ENCODE data around the gene PDE4B. TPM values are rescaled to one million over a fixed set of nuclear protein-coding genes. Genes with fewer than 3 reads are reported as not detected.

Gene PDE4B
- total RNA-seq, 1 donor from 2014 or later: 76.5 TPM

DNA sequence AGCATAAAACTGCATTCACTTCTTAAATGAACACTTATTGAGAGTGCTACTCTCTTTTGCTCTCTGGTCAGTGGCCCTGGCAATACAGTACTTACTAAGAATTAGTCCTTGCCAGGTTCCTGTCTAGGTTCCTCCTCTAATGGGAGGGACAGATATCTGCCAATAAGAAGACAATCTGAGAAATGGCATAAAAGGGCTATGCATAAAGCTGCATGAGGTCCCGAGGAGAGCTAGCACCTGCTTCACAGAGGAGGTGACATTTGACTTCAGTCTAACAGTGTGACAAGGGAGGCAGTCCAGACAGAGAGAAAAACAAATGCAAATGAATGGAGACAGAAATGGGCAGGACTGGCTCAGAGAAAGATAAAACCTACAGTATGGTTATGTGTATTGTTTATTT, 384.1 kb downstream of the PDE4B start:
- no peak for DNase-seq (ENCODE audit: low read depth in 2 of 2)

DNA sequence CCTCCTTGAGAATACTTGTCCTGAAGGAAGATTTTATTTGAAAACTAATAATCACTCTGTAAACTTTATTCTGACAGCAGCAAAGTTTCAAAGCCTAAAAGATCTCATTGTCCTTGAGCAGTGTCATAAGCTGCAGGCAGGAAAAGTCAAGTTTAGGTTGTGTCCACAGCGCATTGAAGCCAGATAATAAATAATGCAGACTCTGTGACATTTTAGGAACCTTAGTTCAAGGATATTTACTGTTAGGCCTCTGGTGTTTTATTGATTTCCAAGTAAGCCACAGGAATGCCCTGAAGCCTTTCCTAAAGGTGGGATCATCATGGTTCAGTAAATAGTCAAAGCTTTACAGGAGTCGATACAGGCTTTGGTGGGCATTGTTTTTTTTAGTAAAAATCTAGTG, 384.8 kb downstream of the PDE4B start:
- no peak for DNase-seq (ENCODE audit: low read depth in 2 of 2)

DNA sequence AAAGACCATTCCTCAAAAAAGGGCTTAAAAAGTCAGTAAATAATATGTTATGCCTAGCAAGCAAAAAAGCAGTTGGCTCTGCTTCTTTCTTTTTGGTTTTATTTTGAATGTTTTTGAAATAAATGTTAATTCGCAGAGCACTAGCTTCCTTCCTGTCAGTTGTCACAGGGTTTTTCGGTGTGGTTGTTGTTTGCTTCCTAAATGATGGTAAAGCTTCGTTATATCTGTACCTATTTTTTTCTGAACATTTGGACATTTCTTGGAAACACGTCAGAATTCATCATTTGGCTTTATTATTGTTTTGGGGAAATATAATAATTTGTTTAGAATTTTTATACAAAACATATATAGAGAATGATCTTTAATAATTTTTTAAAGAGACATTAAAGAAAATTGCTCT, 389.3 kb downstream of the PDE4B start:
- no peak for DNase-seq (ENCODE audit: low read depth in 2 of 2)

DNA sequence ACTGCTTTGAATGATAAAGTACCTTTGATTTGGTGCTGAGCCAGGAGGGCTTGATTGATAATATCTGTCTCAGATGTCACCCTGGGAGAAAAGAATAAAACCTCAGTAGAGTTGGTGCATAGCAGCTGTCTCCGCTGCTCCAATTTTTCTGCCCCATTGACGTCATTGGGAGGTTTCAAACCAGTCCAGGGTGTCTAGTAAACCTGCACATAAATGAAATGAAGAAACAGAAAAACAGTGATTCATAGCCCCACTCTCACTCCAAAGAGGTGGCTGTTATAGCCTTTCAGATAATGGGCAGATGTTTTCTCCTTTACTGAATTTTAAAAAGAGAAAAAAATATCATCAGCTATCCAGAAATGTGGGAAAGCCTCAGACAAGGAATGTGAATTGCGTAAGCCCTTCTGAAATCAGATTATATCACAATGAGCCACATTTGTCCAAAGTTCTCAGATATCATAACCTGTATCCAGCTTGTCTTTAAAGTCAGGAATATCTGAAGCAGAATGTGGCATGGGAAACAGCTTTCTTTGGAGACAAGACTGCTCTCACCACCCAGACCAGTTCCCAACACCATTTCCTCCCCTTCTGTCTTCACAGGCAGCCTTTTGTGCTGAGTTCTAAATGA, 390.0 kb downstream of the PDE4B start:
- no peak for DNase-seq (ENCODE audit: low read depth in 2 of 2)

DNA sequence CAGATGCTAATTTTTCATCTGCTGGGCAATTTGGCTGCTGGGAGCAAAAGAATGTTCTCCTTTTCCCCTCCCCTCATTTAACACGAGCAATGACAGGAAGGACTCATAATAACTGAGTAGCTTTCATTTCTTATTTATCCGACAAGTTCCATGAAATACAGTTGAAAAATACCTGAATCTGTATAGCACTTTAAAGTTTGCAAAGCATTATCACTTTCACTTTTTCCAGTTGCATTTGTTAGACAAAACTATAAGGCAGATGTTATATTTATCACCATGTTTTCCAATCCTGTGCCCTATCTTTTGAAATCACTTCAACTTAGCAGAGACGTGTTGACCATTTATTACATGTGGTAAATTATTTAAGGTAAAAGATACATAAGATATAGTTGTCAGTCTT, 390.7 kb downstream of the PDE4B start:
- no peak for DNase-seq (ENCODE audit: low read depth in 2 of 2)

DNA sequence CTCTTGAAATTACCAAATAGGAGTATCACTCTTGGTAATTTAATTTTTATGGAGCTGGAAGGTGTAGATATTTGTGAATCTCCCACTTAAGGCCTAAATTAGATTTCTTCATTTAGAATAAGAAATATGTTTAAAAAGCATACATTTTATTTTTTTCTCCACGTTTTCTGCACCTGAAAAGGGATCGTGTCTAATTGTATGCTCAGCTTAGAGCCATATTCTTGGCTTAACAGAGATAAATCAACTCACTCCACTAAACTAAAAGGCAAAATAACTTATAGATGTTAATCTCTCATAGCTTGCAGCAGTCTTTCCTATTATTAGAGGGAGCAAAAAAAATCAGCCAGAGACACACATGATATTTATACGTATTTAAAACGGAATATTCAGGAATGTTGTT, 404.4 kb downstream of the PDE4B start:
- no peak for DNase-seq (ENCODE audit: low read depth in 2 of 2)

DNA sequence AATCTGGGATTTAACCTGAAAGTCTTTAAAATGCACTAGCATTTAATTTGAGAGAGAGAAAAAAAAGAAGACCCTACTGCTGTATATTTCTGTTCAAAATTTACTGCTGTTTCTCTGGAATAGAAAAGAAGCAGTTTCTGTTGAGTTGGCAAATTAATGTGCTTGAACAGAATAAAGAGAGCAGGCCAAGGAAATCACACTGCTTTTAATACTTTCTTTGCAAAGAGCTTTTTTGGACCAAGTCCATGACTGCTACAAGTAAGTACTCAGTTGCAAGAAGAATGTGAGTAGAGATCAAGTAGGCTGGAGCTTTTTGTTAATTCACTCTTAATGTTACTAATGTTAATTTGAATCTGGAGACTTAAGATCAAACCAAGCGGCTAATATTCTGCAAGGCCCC, 405.1 kb downstream of the PDE4B start:
- DNase-seq (ENCODE audit: low read depth in 2 of 2): no peak

DNA sequence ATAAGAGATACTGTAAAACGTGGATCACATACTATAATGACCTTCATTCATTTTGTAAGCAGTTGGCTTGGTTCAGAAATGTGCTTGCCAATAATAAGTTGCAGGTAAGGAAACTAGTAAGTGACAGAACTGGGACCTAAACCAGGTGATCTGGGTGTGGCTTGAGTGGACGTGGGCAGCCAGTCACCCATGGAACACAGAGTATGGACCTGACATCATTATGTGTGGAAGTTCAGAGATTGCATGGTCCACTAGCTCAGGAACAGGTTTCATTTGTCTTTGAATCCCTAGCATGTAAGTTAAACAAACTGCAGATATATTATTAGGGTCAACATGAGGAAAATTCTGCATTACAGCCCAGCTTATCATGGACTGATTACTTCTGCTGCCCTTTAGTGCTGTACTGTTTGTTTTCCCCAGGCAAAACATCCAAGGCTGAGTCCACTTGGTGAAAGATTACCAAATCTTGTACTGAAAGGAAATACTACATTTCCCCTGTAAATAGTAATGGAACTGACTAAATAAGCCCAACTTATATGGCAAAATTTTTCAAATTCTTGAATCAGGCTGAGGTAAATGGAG, 414.0 kb downstream of the PDE4B start:
- no peak for DNase-seq (ENCODE audit: low read depth in 2 of 2)

DNA sequence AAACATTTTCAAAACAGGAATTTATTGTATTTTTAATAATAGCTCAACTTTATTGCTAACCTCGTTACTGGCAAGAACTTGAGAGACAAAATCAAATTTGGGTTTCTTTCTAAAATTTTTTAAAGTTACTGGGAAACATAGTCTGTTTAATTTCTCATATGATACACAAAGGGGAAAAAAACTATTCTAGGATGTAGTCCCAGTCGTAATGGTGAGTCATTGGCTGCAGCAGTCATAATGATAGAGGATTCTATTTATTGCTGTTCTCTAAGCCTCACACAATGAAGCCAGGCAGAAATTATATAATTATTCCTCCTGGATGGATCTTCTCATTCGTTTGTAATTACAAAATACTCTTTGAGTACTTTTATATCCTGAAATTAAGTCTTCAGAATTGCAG, 414.8 kb downstream of the PDE4B start:
- DNase-seq (ENCODE audit: low read depth in 2 of 2): peak in 1 of 2 donors; percentile 11

DNA sequence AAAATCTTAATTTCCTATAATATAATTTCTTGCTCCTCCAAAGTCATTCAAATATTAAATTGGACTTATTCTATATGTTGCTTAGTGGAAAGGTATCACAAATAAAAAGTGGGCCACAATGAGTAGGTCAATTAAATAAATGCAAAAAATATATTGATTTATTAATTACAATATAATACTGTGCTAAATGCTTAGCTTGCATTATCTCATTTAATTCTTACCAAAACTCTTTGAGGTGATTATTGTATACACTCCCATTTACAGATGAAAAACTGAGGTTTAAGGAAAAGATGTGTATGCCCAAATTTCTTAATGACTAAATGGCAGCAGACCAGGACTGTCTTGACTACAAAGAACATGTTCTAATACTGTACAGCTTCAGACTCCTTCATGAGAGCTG, 415.9 kb downstream of the PDE4B start:
- no peak for DNase-seq (ENCODE audit: low read depth in 2 of 2)

DNA sequence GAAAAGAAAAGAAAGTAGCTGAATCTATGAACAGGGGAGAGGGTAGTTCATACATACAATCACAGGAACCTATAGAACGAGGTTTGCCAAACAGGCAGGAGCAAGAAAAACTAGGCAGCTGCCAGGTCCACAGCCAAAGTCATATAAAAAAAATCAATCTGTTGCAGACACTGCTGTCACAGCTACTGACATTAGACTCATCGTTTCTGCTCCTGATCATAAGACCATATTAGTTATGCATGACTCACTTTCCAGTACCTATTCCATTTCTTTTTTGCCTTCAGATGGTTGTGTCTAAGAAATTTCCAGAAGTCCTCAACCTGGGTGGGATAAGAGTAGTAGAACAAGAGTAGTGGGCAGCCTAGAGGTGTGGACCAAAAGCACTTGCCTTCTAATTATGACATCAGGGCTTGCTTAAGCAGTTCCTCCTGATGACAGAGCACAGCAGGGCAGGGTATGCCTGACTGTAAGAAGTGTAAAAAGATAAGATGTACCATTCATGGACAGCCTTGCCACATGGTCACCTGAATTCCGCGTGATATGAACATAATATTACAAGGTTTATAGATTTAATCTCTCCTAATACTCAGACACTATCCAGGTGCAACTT, 418.0 kb downstream of the PDE4B start:
- DNase-seq (ENCODE audit: low read depth in 2 of 2): no peak

DNA sequence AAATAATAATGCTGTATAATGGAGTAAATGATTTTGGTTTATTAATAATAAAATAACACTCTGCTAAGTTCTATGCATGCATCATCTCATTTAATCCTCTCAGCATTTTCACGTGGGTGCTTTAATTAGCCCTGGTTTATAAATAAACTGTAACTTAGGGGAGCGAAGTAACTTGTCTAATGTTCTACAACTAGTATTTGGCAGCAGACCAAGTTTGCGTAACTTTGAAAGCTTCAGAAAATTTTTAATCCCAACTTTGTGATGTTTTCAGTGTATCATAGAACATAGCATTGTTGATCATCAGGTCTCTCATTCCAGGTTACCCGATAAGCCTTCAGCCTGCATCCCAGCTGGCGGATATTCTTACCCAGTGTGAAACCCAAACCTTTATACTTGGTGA, 418.8 kb downstream of the PDE4B start:
- DNase-seq (ENCODE audit: low read depth in 2 of 2): no peak

DNA sequence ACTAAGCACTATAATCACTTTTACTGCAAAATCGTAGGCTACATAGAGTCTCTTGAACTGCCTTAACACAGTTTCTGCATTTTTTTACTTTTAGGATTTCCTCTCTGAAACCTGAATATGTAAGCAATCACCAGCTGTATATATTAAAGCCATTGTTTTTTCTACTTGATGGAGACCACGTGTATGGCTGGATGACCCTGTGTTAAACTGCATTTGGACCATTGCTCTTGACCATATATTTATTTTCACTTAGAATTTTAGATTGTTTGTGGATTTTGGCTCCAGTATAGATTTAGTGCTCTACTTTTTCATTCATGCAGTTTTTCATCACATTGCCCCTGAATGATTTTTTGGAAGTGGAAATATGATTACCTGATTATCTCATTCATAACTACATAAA, 420.8 kb downstream of the PDE4B start:
- DNase-seq (ENCODE audit: low read depth in 2 of 2): no peak

DNA sequence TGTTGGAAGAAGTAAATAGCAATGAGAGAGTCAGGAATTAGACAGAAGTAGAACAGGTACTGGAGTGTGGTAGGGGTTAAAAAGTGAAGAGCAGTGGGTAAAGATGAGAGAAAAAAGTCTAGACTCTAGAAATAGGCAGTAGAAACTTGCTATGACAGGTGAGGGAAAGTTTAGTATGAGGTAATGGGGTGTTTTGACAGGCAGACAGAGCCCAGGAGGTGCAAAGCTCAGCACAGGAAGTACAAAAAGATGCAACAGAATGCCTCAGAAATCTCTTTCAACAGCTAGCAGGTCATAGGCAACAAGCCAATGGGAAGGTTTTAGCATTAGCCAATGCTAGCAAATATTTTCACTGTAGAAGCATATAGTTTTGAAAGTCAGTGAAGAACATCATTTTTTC, 422.2 kb downstream of the PDE4B start:
- no peak for DNase-seq (ENCODE audit: low read depth in 2 of 2)

DNA sequence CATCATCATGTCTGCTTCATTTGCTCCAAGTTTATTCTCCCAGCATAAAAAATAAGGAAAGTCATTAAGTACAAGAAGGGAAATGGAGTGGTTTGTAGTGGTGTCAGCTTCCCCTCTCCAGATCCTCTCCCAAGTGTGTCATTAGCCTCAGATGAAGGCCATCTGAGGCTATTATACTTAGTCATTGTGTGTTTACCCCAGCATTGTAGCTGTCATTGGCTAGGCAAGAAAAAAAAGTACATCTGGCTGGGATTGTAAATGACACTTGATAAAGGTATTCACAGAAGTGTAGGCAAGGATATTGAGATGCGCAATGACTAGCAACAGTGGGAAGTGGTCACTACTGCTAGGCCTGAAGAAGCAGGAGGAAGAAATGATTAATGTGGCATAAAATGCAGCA, 424.3 kb downstream of the PDE4B start:
- DNase-seq (ENCODE audit: low read depth in 2 of 2): no peak

DNA sequence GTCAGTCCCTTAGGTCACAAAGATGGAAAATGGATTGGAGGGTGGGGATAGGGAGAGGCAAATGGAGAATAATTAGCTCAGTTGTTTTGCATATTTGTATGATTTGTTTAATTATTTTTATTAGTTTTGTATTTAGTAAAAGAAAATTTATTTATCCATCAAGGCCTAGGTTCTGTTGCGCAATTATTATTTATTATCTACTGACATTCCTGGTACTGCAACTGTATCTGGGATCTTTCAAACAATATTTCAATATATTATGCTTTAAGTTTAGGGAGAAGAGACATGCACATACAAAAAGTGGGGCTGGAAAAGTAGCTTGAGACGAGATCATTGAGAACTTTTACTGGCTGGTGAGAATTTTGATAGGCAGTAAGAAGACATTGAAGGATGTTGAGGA, 424.9 kb downstream of the PDE4B start:
- no peak for DNase-seq (ENCODE audit: low read depth in 2 of 2)

DNA sequence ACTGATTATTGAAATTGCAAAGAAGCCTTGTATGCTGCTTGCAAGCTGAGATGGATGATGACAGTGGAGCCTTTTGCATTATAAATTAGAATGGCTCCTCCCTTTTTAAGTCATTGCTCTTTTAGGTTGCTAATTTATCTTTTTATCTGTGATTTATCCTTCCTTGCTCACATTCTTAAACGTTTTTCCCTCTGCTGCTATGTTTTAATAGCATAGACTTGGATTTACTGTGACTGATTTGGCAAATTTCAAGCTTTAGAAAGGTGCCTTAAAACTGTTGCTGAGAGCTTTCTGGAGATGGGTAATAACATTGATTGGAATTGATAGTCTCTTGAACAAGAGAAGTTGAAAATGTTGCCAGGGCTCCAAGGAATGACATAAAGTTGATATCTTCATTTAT, 427.8 kb downstream of the PDE4B start:
- DNase-seq (ENCODE audit: low read depth in 2 of 2): no peak

DNA sequence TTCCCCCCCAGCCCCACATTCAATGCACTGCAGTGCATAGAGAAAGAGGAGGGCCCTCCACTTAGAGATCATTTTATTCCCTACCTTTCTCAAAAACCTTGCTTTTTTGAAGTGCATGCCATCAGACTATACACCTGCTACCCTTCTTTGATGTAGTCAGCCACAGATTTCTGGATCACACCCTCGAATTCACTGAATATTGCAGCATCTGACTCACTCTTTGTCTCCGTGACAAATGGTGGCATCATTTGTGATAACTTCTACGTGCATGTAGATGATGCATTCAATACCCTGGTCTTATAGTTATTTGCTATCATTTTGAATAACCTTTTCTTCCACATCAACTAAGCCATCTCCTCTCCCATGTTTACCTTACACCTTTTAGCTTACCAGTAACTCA, 431.0 kb downstream of the PDE4B start:
- no peak for DNase-seq (ENCODE audit: low read depth in 2 of 2)

DNA sequence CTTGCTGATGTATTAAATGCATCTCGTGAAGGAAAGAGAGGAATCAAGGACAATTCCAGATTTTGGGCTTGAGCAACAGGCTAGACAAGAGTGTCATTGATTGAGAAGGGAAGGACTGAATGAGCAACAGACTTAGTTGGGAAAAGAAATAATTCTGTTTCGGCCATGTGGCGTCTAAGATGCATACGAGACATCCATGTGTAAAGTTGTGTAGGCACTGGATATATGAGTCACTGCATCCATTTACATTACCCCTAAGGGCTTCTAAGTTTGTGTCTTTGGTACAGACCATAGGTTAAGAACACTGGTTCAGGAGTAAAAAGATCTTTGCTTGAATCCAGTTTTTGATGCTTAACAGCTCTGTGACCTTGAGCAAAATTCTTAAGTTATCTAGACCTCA, 434.3 kb downstream of the PDE4B start:
- no peak for DNase-seq (ENCODE audit: low read depth in 2 of 2)

DNA sequence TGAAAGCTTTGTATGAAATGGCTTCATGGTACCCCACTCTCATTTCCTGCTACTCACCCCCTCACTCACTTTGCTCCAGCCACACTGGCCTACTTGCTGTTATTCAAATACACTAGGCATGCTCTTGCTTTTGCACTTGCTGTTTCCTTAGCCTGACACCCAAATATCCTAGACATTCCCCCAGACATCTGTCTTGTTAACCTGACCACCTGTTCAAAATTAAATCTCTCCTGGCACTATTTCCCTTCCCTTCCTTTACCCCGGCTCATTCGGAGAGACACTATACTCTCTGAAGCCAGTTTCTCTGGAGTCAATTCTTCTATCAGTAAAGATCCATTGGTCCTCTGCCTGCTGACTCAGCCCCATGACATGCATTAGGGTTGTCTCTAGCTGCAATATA, 435.3 kb downstream of the PDE4B start:
- no peak for DNase-seq (ENCODE audit: low read depth in 2 of 2)

DNA sequence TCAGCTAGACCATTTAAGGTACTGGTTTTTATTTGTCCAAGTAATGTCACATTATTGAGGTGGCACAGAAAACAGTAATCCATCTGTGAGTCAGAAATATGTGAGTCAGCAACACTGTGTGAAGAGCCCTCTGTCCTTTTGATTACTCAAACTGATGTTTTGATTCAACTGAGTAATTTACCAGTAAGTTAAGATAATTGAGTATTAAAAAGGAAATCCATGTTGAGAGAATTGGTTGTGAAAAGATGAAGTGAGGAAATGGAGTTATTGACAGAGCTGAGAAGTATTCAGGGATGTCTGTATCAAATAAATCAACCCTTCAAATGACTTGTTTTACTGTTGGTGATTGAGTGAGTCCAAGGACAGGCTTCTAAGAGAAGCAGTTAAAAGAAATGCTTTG, 438.5 kb downstream of the PDE4B start:
- peak in 1 of 2 donors; percentile 14 for DNase-seq (ENCODE audit: low read depth in 2 of 2)

DNA sequence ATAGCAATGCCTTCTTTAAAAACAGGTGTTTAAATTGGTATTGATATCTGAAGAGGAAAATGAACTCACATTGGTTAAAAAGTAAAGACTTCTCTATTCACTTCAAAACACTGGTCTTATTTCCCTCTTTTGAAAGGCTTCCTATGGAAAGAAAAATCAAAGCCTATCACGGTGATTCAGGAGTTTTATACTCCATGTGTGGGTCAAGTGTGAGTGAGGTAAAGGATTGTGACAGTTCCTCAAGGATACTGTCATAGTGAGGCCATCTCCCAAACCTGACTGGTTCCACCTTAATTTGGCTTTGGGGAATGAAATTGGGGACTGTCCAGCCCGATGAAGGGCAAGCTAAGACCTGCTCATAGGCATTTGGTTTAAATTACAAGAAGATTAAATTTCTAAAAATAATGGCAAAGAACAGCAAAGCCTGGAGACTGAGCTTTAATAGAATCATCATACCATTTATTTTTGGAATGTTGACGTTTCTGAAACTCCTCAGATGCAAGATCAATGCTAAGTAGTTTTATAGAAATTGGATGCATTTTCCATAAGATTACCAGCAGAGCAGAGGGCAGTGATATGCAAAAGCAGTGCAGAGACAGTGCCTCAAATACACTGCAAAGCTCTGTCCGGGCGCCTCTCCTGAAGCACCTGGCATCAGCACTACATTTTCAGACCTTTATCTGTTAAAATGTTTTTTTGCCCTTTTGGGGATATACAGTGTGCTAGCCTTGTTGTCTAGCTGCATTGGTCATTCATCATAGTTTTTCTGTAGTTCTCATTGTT, 439.2 kb downstream of the PDE4B start:
- DNase-seq (ENCODE audit: low read depth in 2 of 2): no peak

DNA sequence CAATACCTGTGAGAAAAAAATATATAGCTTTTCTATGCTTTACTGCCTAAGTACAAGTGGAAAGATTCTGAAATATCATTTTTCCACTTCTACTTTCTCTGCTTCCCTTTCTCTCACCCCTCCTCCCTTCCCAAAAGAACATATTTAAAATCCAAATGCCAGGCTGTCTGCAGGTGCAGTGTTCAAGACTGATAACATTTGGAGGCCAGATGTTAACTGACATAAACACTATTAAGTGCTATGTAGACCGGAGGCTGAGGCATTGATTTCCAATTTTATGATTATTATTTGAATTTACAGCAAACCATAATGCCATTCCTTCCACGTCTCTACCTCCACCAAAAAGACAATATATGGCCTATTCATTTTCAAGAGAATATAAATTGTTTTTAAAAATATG, 444.3 kb downstream of the PDE4B start:
- no peak for DNase-seq (ENCODE audit: low read depth in 2 of 2)
